Middle frontal gyrus (tissue), 1 donor: ENCODE data around the gene SCGB1D1.

ENCODE experiments used
- DNase-seq: peaks from one replicate; pipeline ENCODE4 v3.0.0-alpha.2; 2015; ENCODE audit warnings: low spot score; ENCODE audit errors: extremely low spot score

SCGB1D1 gene

GRCh38 chr11:62233730-62234129 is 43.7 kb downstream of the SCGB1D1 start:
- no peak for DNase-seq

- DNase-seq, result no peak
Observed at GRCh38 chr11:62236187-62236586, 46.2 kb downstream of the SCGB1D1 start.

- no peak for DNase-seq
Observed at GRCh38 chr11:62237499-62237898, 47.5 kb downstream of the SCGB1D1 start.

GRCh38 chr11:62238151-62238550 is 48.1 kb downstream of the SCGB1D1 start:
- DNase-seq, result no peak

- DNase-seq, result no peak
Observed at GRCh38 chr11:62241095-62241494, 51.1 kb downstream of the SCGB1D1 start.

- DNase-seq, result no peak
Observed at GRCh38 chr11:62242021-62242420, 52.0 kb downstream of the SCGB1D1 start, which contains the start of gene SCGB1D2. Gene SCGB1D2 (plus strand): TSS chr11:62242239. CDS start chr11:62242308, 69 bp downstream.
